ENCODE measurements around the gene MIA3. TPM values are rescaled to one million over a fixed set of nuclear protein-coding genes. Genes with fewer than 3 reads are reported as not detected.

MIA3 gene
- total RNA-seq: 20.2 and 32.1 TPM in 2 replicates

DNA sequence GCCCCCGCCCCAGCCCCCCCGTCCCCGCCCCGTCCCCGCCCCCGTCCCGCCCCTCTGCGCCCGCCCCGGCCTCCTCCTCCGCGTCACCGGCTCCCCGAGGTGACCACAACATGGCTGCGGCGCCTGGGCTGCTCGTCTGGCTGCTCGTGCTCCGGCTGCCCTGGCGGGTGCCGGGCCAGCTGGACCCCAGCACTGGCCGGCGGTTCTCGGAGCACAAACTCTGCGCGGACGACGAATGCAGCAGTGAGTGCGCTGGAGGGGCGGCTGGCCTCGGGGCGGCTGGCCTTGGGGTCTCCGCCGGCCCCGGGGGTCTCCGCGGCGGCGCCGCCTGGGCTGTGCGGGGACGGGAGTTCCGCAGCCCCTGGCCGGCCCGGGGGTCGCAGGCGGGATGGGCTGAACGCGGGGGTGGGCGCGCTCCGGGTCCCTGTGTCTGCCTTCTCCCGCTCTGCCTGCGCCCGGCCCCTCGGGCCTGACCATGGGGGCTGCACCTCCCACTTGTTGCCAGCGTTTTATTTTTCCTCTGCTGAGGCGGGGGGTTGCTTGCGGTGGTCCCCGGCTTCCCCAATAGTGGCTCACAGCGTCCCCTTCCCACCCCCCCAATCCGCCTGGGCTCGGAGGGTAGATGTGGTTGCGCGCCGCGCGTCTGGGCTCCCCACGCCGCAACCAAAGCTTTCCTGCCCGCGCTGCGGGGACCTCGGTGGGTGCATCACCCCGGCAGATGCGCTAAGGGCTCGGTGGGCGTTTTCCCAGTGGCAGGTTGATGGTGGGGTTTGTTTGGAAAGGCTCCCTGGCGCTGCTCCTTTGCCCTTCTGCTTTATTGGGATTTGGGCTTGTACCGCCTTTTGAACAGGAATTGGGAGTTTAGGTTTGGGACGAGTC is at the start of gene MIA3:
Gene MIA3 (plus strand): TSS at position 97 of the 879 bp plus-strand sequence. CDS start 14 bp downstream, at position 111.

DNA sequence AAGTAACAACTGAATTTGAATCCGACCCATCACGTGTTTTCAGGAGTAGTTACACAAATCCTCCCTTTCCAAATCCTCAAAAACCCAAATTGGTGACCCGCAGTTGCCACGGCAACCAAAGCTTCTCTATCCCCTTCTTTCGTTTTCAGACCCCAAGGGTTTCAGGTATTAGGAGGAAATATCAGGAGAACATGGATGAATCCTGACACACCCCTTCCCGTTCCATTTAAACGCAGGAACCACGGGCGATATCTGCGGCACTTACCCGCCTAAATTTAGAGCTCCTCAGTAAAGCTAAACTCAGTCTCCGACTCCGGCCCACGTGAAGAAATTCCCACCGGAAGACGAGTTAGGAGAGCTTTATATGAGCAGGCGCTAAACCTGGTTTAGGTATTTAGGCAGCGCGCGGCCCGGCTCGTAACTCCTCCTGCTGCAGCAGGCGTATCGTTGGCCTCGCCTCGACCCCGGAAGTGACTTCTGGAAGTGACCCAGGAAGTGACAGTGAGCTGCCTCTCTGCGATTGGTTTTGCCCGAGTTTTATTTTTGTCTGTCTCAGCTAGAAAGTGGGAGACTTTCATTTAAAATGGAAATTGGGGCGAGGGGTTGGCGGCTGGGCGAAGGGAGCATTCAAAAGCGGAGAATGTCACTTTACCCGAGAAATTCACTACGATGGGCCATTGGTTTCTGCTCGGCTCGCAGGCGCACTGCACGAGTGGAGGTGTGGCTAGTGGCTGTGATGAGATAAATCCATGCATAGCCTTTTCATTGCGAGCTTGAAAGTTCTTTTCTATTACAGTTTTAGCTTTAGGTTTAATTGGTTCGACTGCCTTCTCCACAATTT is 28.2 kb upstream of the MIA3 start, which contains the start of gene TAF1A:
Gene TAF1A (minus strand): TSS at position 472 of the 841 bp plus-strand sequence.

DNA sequence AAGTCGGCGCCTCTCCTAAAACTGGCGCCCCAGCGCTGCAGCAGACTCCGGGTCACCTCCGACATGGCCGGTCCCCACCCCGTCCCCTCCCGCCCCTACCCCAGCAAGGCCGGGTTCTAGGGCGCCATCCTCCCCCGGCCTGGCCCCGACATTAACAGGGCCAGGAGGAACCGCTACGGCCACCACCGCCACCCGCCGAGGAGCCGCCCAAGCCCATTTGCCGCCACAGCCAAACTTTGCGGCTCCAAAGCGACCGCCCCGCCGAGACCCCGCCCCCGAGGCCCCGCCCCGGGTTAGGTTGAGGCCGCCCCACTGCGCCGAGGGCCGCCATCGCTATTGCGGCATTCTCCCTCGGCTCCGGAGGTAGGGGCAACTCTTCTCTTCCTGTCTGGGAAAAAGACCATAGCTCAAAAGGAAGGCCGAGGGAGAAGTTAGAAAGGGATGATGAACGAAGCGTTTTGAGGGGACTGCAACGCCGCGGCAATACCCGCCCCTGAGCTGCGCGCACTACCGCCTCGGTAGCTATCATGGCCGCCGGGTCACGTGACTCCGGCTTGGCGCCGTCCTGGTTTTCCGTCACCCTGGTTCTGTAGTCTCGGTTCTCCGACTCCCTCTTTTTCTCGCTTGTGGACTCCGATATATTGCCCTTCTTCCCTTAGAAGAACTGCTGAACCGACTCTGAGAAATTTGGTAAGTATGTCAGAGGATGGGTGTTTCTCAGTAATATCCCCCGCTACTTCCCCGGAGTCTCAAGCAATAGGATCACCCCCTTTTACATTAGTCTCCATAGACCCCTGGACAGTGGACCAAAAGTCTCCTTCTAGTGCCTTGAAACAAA is 94.6 kb downstream of the MIA3 start, which contains the start of the genes AIDA and BROX:
Gene AIDA (minus strand): TSS at position 239 of the 838 bp plus-strand sequence. CDS start 174 bp downstream, at position 65.
Gene BROX (plus strand): TSS at position 312 of the 838 bp plus-strand sequence. CDS start 3,136 bp downstream, outside the sequence.

Other genes with a start within 250 kb of the MIA3 start
- gene HHIPL2, start 70.0 kb upstream of the MIA3 start, total RNA-seq: 0.13 TPM in 1 of 2 replicates, not detected in the other
- 1.8 and 4.9 TPM in 2 replicates for gene TAF1A, start 28.2 kb upstream of the MIA3 start, total RNA-seq
- gene AIDA, start 94.4 kb downstream of the MIA3 start, total RNA-seq: 33.7 and 53.4 TPM in 2 replicates
- 21.4 and 27.5 TPM in 2 replicates for gene BROX, start 94.5 kb downstream of the MIA3 start, total RNA-seq
- gene FAM177B, start 119.1 kb downstream of the MIA3 start, total RNA-seq: not detected in 2 replicates
- gene DISP1, start 196.9 kb downstream of the MIA3 start, total RNA-seq: 4.1 and 8.0 TPM in 2 replicates

Data from mesangial cell (primary cell).